UCSD-AML1 (cell line): ENCODE measurements around the gene FBXW4.

ENCODE experiments used
- DNase-seq: peaks from one replicate; lab custom pipeline; 2025; ENCODE audit not compliant: unreplicated experiment; lab: John Stamatoyannopoulos, UW

FBXW4 gene

DNA sequence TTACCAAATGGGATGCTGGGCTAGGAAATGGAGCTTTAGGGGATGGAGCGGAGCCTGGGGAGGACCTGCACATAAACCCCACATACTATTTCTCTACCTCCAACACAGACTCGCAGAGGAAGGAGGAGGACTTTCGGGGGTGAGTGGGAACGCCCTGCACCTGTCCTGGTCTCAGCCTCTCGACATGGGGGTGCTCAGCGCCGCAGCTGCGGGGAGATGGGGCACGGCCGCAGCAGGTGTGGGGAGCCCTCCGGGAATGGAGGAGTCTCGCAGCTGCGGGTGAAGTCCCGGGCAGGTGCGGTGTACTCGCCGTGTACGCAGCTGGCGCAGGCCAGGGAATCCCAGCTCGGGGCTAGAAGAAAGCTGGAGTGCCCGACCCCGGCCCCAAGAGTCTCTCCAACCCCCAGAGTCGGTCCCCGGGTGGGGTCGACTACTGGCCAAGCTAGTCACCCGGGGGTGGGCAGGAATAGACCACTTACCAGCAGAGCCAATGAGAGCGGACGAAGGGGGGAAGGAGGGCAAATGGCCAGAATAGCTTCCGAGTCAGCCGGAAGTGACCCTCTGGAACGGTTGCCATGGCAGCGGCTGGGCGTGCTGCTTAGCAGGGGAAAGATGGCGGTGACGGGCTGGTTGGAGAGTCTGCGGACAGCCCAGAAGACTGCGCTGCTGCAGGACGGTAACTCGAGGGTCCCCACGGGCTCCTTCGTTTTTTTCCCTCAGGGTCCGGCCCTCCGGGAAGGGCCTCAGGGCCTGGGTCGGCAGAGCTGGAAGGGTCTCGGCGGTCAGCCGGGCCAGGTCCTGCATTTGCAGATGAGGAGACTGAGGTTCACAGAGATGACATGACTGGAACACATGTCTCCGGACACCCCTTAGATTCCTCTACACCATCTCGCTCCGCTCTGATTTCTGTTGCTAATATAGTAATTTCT, 107.0 kb downstream of the FBXW4 start, which contains the start of the genes DPCD and POLL:
Gene DPCD, plus strand, starts transcription at position 597 of the 929 bp plus-strand sequence. Its CDS starts 16 bp downstream, at position 613.
Gene POLL, minus strand, starts transcription at position 533 of the 929 bp plus-strand sequence. CDS start 897 bp downstream, outside the sequence.
- peak; percentile 92 for DNase-seq

DNA sequence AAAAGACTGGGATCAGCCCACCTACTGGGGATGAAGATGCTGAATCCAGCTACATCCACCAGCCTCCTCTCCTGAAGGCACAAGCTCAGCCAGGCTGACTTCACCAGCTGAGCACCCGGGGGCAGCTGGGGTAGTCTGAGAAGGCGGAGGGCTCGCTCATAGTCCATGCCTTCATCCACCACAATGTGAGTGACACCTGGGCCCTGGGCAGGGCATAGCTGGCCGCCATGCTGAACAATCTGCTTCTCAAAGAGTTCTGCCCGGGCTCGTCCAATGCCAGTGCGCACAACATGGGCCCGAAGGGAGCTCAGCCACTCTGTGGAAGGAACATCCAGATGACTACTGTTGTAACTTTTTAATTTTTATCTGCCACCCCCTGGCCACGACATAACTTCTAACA, 109.1 kb downstream of the FBXW4 start:
- no peak for DNase-seq

DNA sequence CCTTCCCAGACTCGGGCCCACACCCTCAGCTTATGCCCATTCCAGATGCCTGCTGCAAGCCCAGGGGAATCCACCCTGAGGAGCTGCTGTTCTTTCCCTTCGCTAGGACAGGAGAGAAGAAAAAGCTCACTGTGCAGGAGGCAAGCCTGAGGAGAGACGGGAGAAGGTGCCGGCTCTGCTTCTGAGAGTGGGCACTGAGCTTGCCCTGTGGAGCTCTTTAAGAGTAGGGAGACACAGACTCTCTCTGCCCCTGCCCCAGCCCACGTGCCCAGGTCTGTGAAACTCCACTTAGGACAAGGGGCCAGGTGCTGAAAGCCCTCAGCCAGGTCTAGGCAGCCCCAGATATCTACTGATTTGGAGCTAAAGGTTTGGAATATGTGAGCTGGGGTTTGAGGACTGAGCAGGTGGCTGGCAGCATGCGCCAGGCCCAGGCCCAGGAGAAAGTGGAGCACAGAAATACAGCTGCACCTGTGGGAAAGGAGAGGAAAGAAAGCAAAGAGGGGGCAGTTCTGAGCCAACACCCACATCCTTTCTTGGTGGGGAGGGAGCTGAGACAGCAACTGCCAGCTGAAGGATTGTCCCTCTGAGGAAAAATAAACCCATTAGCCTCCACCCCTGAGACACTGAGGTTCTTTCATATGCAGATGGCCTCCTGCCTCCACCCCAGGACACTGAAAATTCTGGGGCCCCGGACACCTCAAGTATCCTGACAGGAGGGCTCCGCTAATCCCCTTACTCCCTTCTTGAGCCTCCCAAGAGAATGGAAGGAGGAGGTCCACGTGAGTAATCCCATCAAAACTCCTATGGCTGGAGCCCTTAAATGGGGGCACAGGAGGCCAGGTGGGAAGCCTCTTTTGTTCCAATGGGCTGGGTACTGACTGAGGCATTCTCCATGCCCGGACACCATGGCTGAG, 114.2 kb downstream of the FBXW4 start:
- no peak for DNase-seq

DNA sequence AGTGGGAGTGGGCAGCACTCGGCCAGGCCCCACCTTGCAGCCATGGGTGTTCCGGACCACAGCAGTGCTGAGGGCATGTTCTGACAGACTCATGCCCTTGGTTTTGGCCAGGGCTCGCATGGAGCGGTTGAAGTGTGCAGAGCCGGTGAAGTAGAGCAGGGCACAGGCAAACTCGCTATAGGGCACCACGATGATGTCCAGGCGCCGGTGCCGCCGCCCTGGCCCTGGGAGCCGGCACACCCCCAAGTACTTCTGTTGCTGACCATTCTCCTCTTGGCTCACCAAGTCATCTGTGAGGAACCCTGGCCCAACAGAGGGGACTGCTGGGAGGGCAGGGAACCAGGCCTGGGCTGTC, 115.5 kb downstream of the FBXW4 start:
- no peak for DNase-seq

DNA sequence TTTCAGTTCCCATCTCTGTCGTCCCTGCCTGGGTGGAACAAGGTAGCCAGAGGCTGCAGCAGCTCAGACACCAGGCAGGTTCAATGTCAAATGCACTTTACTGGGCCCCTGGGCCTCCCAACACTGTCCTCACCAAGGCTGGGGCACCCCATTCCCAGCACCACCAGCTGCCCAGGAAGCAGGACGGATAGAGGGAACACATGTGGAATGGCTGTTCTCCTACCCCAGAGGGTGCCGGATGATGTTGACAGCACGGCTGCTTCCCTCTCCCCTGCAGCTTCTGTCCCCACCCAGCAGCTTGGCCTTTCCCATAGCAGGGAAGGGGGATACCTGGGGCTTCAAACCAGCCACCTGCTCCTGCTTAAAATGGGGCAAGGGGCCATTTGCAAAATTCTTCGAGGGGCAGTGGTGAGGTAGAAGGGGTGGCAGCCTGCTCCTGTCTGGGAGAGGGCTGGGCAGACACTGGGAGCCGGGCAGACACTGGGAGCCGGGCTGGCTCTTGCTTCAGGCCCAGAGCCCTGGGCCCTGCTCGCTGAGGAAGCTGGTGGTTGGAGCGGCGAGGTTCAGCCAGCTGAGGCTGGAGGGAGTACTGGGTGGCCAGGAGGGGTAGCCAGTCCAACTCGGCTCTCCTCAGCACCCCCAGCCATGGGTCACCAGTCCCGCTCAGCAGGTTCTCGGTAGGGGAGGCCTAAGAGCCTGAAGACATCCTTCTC, 116.0 kb downstream of the FBXW4 start:
- no peak for DNase-seq

DNA sequence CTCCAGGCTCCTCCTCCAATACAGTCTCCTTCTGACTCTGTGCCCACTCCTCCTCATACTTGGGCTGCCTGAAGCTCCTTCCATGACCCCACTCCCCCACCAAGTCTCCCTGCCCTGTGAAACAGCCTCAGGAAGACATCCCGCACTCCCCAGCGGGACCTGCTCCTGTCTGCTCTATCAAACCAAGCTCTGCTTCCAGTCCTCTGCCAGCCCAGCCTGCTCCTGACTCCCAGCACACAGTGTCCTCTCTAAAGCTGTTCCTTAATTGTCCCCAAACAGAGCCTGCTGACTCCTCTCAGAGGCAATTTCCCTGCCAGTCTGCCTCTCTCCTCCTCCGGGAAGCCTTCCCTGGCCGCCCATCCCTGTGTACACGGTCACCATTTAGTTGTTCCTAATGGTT, 116.8 kb downstream of the FBXW4 start:
- DNase-seq = no peak

DNA sequence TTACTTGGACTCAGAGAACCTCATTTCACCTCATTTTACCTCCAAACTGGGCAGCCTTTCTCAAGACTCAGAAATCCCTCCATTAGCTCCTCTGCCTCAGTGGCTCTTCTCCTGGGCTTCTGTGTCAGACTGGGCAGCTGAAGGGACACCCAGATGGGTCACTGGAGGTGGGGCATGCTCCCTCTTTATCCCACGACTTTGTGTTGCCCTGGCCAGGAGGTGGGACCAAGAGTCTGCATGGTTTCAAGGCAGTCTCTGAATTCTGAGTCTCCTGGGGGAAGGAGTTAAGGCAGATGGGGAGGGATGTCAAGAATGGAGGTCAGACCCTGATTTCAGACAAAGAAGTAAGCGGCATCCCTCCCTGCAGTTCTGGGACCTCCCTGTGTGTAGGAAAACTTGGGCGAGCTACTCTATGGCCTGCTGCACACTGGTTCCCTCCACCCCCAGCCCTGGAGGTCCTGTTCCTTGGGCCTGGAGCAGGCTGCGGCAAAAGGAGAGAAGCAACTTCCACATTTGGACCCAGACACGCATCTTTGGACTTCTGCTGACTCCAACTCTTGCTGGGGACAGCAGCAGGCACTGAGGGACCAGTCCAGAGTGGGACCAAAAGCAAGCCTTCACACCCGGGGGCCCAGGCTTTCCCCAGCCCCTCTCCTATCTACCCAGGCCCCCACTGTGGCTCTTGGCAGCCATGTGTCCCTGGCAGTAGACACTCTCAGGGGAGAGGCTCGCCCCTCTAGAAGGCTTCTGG, 117.7 kb downstream of the FBXW4 start:
- no peak for DNase-seq

DNA sequence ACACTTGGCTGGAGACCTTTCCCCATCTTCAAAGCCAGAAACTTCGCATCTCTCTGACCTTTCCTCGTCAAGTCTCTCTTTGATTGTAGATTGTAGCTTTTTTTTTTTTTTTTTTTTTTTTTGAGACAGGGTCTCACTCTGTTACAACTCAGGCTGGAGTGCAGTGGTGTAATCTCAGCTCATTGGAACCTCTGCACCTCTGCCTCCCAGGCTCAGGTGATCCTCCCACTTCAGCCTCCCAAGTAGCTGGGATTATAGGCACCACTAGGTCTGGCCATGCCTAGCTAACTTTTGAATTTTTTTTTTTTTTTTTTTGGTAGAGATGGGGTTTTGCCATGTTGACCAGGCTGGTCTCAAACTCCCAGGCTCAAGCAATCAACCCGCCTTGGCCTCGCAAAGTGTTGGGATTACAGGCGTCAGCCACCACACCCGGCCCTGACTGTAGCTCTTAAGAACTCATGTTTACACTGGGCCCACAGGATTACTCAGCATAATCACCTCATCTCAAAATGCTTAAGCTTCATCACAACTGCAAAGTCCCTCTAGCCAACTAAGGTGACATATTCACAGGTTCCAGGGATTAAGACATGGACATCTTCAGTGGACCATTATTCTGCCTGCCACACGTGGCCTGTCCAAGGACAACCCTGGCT, 118.6 kb downstream of the FBXW4 start:
- no peak for DNase-seq

DNA sequence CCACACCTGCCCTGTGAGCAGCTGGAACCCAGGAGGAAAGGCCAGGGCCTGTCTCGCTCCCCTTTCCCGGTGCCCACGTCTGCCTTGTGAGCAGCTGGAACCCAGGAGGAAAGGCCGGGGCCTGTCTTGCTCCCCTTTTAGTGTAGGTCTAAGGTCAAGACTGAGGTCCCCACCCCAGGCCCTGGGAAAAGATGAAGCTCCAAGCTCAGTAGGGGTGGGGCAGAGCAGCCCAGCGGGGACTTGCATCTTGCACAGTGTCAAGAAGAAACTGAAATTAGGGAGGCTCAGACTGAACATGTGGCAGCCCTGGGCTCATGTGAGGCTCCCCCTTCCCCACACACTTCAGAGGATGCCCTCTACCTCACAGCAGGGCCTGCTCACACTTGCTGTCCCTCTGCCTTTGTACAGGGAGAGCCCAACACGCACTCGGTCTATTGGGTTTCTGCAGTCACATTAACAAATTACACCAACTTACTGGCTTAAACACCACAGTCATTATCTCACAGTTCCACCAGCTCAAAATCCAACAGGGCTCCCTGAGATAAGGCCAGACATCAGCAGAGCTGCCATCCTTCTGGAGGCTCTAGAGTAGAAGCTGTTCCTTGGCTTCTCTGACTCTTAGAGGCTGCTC, 119.3 kb downstream of the FBXW4 start:
- DNase-seq = peak; percentile 22

DNA sequence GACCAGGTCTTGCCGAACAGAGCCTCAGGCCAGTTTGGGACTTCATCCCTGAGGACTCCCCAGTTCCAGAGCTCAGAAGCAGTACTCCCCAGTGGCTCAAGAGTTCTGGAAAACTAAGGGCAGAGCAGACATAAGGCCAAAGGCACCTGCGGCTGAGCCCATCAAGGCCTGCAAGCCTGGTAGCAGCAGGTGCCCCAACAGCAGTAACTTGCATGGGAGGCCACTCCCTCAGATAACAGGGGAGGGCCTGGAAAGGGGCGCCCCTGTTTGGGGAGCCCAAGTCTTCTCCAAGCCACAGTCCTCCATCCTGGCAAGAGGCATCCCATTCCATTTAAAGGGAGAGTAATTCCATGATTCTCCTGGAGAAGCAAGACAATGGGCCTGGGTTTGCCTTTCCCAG, 119.9 kb downstream of the FBXW4 start:
- no peak for DNase-seq

DNA sequence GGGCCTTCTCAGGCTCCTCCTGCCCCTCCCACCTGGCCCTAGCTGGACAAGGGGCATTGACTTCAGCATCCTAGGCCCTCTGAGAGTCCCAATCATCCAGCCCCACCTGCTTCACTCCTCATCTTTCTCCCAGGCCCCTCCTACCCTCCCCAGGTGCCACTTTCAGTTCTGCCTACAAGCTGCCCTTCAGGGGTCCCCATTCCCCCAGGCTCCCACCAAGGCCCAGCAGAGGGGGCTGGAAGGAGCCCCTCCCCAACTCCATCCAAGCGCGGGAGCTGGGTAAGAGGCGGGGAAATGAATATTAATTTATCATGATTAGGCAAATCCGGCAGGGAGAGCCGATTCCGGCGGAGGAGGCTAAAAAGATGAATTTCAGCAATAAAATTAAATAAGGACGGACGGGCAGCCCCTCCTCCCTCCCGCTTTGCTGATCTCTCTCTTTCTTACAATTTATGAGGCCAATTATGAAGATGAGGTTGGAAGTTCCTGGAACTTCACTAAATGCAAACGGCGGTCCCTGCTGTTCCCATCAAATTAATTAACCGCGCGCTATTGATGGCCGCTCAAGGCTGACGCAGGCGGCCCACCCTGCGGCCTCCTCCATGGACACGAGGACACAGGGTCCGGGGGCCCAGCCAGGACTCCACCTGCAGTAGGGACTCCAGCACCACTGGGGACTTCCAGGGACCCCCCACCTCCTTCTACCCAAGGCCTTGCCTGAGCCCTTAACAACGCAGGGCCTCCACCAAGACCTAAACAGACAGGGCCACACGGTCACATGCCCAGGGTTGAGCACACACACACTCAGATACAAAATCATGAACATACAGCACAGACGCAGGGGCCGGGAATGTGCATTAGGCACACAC, 120.9 kb downstream of the FBXW4 start:
- DNase-seq = no peak

DNA sequence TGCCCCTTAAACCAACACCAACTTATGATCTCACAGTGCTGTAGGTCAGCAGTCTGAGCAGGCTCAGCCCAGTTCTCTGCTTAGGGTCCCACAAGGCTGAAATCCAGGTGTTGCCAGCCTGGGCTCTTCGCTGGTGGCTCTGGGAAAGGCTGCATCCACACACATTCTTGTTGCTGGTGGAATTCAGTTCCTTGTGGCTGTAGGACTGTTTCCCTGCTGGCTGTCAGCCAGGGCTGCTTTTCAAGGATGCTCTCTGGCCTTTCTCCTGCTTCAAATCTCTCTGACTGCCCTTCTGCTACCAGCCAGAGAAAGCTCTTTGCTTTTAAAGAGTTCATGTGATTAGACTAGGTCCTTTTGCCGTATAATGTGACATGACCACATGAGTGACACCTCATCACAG, 122.2 kb downstream of the FBXW4 start:
- no peak for DNase-seq

DNA sequence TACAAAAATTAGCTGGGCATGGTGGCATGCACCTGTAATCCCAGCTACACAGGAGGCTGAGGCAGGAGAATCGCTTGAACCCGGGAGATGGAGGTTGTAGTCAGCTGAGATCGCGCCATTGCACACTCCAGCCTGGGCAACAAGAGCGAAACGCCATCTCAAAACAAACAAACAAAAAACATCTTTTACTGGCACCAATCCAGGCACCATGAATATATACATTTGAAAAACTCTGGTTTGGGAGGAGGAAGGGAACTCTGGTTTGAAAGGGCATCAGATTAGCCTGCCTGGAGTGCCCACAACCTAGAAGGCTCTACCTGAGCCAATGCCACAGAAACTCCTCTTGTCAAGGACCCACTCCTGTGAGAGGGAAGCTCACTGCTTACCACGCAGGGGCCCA, 122.8 kb downstream of the FBXW4 start:
- DNase-seq = no peak

DNA sequence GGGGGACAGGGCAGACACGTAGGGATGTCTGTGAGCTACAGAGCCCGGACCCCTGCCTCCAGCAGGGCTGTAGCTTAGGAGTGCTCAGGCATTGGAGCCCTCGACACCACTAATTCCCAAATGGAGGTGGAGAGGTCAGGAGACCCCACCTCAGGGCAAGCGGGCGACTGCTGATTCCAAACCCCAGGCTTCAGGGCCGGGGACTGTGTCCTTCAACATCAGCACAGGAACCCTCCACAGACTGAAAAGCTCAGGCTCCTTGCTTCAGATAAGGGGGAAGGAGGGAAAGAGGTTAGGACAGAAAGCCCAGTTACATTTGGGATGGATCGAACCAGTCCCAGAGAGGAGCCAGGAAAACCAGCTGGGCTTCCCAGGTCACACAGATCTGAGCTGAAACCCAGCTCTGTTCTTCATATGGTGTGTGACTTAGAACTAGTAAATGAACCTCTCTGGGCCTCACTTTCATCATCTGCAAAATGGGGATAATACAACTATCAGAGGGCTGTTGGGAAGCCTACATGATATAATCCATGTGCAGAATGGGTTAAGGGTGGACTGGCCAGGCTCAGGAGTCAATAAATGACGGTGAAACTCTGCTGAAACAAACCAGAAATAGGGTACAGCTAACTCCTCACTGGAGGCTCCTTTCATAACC, 123.6 kb downstream of the FBXW4 start:
- DNase-seq = no peak

DNA sequence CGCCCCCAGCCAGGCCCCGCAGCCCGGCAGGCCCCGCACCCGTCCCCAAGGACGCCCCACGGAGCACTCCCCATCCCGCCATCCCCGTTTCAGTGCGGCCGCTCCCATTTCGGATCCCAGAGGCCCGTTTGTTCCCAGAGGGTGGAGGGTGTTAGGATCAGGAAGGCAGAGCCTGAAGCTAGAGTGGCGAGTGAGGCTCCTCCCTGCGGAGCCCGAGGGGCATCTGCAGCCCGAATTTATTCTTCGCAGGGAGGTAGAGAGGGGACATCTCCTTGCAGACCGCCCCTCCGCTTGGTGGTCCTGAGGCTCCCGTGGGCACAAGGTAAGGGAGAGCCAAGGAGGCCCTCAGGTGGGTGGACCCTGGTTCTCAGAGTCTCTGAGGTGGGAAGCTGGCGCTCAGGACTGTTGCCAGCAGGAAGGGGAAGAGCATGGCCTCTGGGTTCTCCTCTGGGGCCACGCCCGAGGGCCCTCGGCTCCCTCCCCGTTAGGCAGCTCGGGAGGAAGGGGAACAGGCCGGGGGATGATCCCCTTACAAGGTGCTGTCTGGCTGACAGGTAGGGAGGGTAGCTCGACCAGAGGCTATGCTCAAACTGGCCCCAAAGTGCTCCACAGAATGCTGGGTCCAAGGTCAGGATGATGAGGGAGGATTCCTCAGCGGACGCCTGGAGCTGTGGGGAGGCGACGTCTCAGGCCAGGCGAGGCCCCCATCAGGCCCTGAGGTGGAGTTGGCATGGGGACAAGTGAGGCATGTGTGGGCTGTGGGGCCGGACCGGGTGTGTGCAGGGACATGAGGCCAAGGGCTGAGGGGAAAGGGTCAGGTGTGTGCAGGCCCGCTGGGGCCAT, 124.3 kb downstream of the FBXW4 start:
- DNase-seq = peak; percentile 81

DNA sequence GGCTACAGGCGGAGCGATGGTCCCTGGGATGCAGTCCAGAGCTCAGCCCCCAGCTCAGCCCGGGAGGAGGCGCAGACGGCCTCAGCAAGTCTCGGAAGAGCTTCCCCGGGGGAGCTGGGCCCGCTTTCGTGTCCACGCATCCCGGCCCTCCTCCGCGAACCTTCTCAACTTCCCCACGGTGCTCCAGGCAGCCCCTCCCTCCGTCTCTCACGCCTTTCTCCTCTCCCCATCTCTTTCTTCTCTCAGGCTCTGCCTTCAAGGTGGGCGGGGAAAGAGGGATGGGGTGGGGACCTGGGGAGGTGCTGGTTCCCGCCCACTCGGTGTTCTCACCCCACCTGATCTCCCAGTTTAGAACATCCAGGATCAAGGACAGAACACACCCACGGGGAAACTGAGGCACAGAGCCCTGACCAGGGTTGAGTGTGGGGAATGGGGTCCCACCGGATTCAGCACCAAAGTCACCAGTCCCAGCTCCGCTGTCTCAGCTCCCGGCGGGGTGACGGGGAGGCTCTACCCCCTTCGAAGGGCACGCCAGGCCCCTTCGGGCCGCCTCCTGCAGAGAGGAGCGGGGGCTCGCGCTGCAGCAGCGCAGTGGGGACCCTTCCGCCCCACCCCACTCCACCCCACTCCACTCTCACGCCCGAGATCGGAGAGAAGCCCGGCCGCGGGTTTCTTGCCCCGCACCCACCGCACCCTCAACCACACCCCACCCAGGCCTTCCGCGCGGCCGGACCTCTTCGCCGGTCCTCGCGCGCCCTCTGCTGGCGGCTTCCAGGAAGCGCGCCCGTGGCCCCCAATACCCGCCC, 125.1 kb downstream of the FBXW4 start:
- peak; percentile 85 for DNase-seq
